Thyroid gland (tissue), 4 donors: ENCODE results near the gene FMN1.

ENCODE experiments used
- POLR2A ChIP-seq, 2 donors: fragments of 450-650 bp; IDR thresholded peaks; one replicate each; pipeline ENCODE4 v1.6.1; 2017; ENCODE audit warnings: antibody characterized with exemption in 2 of 2, mild to moderate bottlenecking in 2 of 2, moderate library complexity in 1 of 2
- TF ChIP-seq, protein P1 (sequence below), 6 experiments: fragments of 200-600 bp in 3 of 6; fragments of 450-650 bp in 3 of 6; sonication (generic) in 3 of 6; IDR thresholded peaks; one replicate each; pipeline ENCODE4 v1.5.1; 2016 to 2019; ENCODE audit warnings: antibody characterized with exemption in 6 of 6, mild to moderate bottlenecking in 2 of 6, inconsistent platforms in 1 of 6, moderate library complexity in 1 of 6

DNA sequence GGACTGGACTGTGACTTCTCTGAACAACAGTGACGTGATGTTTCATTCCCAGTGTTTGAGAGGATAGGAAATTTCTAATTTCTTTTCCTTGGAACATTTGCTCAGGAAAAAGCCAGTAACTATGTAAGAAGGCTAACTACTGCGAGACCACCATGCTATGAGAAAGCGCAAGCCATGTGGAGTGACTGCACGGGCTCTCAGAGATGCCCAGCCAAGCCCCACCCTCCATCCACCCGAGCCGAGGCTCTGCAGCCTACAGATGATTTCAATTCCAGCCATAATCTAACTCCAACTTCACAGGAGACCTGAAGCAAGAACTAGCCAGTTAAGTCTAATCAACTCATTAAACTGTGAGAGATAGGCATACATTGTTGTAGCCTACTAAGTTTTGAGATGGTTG lies 352.4 kb downstream of the FMN1 start:
- TF ChIP-seq, protein P1, sequence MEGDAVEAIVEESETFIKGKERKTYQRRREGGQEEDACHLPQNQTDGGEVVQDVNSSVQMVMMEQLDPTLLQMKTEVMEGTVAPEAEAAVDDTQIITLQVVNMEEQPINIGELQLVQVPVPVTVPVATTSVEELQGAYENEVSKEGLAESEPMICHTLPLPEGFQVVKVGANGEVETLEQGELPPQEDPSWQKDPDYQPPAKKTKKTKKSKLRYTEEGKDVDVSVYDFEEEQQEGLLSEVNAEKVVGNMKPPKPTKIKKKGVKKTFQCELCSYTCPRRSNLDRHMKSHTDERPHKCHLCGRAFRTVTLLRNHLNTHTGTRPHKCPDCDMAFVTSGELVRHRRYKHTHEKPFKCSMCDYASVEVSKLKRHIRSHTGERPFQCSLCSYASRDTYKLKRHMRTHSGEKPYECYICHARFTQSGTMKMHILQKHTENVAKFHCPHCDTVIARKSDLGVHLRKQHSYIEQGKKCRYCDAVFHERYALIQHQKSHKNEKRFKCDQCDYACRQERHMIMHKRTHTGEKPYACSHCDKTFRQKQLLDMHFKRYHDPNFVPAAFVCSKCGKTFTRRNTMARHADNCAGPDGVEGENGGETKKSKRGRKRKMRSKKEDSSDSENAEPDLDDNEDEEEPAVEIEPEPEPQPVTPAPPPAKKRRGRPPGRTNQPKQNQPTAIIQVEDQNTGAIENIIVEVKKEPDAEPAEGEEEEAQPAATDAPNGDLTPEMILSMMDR (IDR thresholded peaks at IDR 0.05): no peak
- no peak for TF ChIP-seq POLR2A (IDR thresholded peaks at IDR 0.05)
